ENCODE data around the gene SLC22A1. TPM values are rescaled to one million over a fixed set of nuclear protein-coding genes. Genes with fewer than 3 reads are reported as not detected.
"Not testable (repeated sequence)": the region's sequence is repeated elsewhere in the genome, so short reads cannot be mapped to it uniquely, and the experiment has no call there.

SLC22A1 gene
- total RNA-seq, 2 experiments from 2014 or later, result 0.75 to 1.6 TPM

DNA sequence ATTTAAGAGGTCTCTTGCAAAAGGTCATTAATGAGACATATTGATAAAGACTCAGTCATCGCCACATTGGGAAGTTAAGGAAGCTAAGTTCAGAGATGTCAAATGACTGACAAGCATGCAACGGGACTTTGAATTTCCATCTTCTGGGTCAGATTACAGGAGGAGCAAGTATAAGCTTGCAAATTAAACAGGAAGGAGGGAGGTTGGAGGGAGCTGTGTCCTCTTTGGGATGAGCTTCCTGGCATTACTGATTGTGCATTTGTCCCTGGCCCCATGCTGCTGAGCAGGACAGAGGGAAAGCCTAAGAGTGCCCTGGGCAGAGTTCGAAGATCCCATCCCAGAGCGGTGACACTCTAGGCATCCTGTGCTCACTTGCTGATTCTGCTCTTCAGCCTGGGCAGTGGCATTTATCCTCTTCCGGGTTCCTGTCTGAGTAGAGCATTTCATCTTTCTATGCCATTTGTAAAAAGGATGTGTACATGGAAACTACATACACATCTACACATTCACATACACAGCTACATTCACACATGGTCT lies 40.5 kb downstream of the SLC22A1 start:
- POLR2A ChIA-PET, result no interaction called here
- CTCF ChIA-PET, result no interaction called here

- CTCF ChIA-PET, result no interaction called here
Observed at GRCh38 chr6:160163425-160163824, 41.8 kb downstream of the SLC22A1 start.

DNA sequence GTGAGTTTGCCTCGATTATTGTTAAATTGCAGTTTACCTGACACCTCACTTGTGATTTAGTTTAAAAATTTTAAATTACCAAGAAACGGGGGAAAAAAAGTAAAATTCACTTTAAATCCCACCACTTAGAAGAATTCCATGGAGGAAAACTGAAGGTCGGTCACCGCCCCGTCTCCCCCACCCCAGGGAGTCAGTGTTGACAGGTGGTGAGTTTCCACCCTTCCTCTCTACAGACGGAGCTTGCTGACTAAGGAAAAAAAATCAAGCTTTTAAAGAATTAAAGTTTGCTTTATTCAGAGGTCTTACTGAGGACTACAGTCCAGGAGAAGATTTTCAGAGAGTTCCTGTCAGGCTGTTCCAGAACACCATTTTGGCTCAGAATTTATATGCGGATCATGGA lies 42.3 kb downstream of the SLC22A1 start:
- POLR2A ChIA-PET, result no interaction called here

More at GRCh38 chr6:160163425-160163824, 41.8 kb downstream of the SLC22A1 start:
- POLR2A ChIA-PET, result no interaction called here

GRCh38 chr6:160165928-160166327 lies 44.3 kb downstream of the SLC22A1 start:
- POLR2A ChIA-PET, CTCF ChIA-PET: not testable (repeated sequence)

More for the DNA sequence above, 42.3 kb downstream of the SLC22A1 start:
- CTCF ChIA-PET, result no interaction called here

DNA sequence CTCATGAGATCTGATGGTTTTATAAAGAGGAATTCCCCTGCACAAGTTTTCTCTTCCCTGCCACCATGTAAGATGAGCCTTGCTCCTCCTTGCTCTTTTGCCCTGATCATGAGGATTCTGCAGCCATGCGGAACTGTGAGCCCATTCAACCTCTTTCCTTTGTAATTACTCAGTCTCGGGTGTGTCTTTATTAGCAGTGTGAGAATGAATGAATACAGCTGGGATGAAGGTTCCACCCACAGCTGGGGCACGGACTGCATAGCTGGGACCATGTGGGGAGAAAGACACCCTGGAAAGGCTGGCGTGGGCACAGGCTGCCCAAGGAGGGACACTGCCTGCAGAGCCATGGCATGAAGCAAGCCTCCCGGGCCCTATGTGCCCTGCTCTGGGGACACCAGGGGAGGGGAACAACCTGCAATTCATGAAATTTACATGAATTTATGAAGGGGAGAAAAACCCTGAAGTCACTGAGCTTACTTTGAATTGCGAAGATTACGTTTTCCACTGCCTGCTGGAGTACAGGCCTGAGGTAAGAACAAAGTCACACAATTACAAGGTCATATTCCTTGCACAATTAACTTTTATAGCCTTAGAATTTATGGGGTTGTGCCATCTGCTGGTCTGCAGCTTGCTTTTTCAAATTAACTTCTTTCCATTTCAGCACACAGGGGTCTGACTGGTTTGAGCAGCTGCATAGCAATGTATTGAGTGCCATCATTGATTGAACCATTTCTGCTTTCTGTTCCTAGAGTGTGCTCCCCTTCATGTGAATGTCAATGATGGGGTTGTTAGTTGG lies 46.2 kb downstream of the SLC22A1 start:
- CTCF ChIA-PET, result no interaction called here
- POLR2A ChIA-PET, result no interaction called here

DNA sequence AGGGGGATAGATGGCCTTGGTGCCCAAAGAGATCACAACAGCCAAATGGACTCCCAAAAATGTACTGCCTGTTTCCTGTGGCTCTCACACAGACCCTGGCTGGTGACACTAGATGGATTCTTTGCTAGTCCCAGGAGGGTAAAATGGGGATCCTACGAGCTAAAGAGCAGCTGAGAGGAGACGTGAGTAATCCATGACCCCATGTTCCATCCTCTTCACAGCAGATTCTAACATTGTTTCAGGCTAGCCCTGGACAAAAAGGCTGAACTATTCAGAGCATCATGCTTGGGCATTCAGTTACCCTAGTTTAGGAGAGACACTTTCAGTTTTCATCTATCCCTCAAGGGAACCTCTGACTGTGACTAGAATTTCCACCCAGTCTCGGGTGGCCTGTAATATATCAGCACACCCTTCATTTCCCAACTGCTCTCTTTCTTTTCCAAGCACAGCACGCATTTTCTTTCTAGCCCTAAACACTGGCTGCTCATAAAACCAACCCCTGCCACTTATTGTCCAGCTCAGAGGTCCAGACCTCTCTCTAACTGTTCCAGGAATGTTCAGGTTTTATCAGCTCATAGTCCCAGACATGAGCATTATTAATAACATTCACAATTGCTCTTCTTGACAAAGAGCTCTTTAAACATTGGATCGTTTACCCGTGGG lies 48.5 kb downstream of the SLC22A1 start:
- CTCF ChIA-PET, result no interaction called here
- POLR2A ChIA-PET, result no interaction called here

GRCh38 chr6:160172704-160173103 lies 51.1 kb downstream of the SLC22A1 start:
- CTCF ChIA-PET, result no interaction called here

DNA sequence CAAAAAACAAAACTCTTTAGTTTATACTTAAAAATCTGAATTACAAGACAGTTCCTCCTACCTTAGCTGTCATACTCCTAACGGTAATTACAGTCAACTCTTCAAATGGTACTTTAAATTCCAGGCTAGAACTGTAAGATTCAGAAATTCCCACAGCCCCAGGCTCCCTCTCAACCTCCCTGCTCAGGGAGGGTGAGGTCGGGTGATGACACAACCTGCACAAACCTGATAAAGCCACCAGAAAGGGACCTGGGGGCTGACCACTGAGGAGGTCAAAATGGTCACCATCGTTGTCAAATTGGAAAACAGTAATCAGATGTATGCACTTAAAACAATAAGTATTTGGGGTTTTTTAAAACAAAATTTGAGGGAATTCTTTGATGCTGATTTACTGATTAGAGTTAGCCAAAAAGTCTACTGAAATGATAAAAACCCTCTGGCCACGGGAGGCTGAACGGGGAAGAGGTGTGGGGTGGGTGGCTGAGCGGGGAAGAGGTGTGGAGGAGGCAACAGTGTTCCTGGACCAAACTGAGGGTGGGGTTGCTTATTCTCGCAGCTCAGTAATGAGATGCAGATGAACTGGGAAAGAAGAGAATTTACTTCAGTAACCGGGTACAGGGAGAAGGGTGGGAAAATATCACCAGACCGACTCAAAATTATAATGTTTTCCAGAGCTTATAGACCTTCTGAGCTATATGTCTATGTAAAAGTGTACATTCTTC lies 52.4 kb downstream of the SLC22A1 start:
- ChIA-PET CTCF (no interaction called here), POLR2A (no interaction called here)

More at GRCh38 chr6:160172704-160173103, 51.1 kb downstream of the SLC22A1 start:
- POLR2A ChIA-PET, result no interaction called here

DNA sequence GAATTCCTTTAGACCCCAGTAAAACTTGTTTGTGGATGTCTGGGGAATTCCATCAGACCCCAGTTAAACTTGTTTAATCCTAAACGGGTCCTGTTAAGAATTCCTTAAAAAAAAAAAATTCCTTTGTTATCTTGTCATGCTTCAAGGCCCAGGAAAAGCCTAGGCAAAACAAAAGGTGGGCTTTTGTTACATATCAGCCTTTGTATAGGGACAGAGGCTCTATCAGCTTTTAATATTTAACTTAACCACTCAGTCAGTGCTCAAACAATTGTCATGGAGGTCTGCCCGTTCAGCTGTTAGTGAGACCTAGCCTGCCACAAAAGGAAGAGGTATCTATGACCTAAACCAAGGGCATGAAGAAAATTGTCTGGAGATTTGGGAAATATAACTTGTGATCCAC lies 53.1 kb downstream of the SLC22A1 start:
- ChIA-PET CTCF (no interaction called here), POLR2A (no interaction called here)

GRCh38 chr6:160177220-160177619 lies 55.6 kb downstream of the SLC22A1 start:
- CTCF ChIA-PET, result no interaction called here
- POLR2A ChIA-PET, result no interaction called here

GRCh38 chr6:160178271-160178670 lies 56.7 kb downstream of the SLC22A1 start:
- POLR2A ChIA-PET, result no interaction called here

GRCh38 chr6:160180706-160181105 lies 59.1 kb downstream of the SLC22A1 start:
- CTCF ChIA-PET, result no interaction called here
- POLR2A ChIA-PET, result no interaction called here

More at GRCh38 chr6:160178271-160178670, 56.7 kb downstream of the SLC22A1 start:
- CTCF ChIA-PET, result no interaction called here

DNA sequence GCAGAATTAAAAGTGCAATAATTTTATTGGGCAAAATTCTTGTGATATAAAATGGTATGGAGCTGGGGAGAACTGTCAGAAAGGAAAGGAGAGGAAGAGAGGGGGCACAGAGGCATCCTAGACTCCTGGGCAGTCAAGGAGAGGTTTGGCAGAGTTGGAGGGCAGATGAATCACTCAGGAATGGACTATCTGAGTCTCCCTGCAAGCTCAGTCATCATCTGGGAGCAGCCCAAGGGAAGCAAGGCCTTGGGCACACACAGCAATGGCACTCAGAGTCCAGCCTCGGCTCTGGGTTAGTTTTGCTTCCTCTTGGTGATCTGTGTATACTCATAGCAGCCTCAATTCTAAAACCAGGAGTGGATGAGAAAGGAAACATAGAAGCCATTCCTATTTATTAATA lies 67.2 kb downstream of the SLC22A1 start:
- CTCF ChIA-PET, result no interaction called here

GRCh38 chr6:160190081-160190480 lies 68.5 kb downstream of the SLC22A1 start:
- CTCF ChIA-PET, result no interaction called here
- POLR2A ChIA-PET, result no interaction called here

More for the DNA sequence above, 67.2 kb downstream of the SLC22A1 start:
- POLR2A ChIA-PET, result no interaction called here

GRCh38 chr6:160190973-160191372 lies 69.4 kb downstream of the SLC22A1 start:
- CTCF ChIA-PET, result no interaction called here
- POLR2A ChIA-PET, result no interaction called here

GRCh38 chr6:160192840-160193239 lies 71.2 kb downstream of the SLC22A1 start:
- ChIA-PET CTCF (no interaction called here), POLR2A (no interaction called here)

- ChIA-PET CTCF (no interaction called here), POLR2A (no interaction called here)
Observed at GRCh38 chr6:160194808-160195207, 73.2 kb downstream of the SLC22A1 start.

DNA sequence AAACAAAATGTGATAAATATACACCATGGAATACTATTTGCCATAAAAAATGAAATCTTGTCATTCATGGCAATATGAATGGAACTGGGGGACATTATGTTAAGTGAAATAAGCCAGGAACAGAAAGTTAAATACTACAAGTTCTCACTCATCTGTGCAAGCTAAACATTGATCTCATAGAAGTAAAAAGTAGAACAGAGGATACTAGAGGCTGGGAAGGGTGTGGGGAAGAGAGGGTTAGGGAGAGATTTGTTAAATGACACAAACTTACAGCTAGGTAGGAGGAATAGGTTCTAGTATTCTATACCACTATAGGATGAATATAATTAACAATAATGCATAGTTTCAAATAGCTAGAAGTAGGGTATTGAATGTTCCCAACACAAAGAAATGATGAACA lies 76.0 kb downstream of the SLC22A1 start:
- ChIA-PET POLR2A (no interaction called here), CTCF (no interaction called here)

DNA sequence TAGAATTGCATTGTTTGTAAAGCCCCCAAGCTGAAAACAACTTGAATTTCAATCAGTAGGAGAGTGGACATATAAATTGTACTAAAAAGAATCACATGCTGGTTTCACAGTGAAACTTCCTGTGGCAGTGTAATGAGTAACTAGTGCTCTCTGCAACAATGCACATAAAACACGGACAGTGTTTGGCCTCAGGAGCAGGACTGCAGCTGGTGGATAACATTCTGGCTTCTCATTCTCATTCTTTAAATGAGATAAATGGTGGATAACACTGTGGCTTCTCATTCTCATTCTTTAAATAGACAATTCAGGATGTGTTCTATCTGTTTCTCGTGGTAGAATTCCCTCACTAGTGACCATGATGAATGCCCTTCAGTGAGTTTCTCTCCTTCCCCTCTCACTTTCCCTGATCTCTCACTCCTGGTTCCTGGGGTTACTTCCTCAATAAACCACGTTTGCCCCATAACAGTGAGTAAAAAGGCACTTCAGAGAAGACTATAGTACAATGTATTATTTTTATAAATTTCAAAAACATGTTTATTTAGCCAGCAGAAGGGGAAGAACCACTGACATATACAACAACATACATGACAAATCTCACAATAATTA lies 77.1 kb downstream of the SLC22A1 start:
- ChIA-PET POLR2A (no interaction called here), CTCF (no interaction called here)

- CTCF ChIA-PET, result no interaction called here
- POLR2A ChIA-PET, result no interaction called here
Observed at GRCh38 chr6:160201061-160201460, 79.4 kb downstream of the SLC22A1 start.

Data from activated CD8-positive, alpha-beta memory T cell treated with anti-CD3 and anti-CD28 coated beads for 36 hours (primary cell).